ENCODE data around the gene PGBD4. TPM values are rescaled to one million over a fixed set of nuclear protein-coding genes. Genes with fewer than 3 reads are reported as not detected.
A peak's percentile ranks its signal among the peaks of the same experiment; 100 is the strongest.

Gene PGBD4
- total RNA-seq, result 1.3 TPM

DNA sequence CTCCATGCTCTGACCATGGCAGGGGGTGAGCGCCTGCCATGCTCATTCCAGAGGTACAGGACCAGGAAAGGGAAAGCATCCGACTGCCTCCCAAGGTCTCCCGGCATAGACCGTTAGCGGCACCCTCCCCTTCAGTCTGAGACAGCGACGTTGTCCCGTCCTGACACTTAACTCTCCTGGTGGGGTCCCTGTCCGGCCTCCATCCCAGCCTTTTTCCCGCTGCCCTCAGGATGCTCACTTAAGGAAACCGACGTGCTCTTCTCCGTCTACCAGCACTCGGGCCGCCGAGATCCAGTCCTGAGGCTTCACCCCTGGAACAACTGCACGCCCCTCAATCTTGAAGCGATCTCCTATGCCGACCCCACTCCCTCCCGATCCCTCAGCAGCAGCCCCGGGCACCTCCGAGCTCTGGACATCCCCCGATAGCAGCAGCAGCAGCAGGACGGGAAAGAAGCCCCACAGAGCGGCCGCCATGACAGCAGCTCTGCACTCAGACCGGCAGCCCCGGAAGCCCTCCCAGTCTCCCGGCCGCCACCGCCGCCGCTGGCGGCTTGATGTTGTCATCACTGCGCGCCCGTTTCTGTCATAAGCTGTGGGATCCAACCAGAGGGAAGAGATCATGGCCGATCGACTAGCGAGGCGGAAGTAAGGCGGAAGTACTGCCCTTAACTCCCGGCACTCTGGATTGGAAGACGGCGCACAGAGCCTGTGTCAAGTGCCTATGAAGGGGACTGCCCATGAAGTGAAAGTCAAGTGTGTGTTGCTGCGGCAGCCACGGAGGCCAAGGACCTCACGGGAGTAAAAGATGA, at the start of gene PGBD4, which contains the start of gene EMC7:
TSS of gene PGBD4 (plus strand) at position 718 of the 809 bp plus-strand sequence. CDS start 449 bp downstream, outside the sequence.
TSS of gene EMC7 (minus strand) at position 497 of the 809 bp plus-strand sequence. CDS start at position 474, 23 bp downstream.
- DNase-seq, result peak; percentile 99

DNA sequence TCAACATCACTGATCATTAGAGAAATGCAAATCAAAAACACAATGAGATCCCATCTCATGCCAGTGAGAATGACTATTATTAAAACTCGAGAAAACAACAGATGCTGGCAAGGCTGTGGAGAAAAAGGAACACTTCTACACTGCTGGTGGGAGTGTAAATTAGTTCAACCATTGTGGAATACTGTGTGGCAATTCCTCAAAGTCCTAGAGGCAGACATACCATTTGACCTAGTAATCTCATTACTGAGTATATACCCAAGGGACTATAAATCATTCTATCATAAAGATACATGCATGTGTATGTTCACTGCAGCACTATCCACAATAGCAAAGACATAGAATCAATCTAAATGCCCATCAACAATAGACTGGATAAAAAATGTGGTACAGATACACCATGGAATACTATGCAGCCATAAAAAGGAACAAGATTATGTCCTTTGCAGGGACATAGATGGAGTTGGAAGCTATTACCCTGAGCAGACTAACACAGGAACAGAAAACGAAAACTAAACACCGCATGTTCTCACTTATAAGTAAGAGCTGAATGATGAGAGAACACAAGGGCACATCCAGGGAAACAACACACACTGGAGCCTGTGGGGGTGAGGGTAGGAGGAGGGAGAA, 47.7 kb upstream of the PGBD4 start:
- no peak for DNase-seq

DNA sequence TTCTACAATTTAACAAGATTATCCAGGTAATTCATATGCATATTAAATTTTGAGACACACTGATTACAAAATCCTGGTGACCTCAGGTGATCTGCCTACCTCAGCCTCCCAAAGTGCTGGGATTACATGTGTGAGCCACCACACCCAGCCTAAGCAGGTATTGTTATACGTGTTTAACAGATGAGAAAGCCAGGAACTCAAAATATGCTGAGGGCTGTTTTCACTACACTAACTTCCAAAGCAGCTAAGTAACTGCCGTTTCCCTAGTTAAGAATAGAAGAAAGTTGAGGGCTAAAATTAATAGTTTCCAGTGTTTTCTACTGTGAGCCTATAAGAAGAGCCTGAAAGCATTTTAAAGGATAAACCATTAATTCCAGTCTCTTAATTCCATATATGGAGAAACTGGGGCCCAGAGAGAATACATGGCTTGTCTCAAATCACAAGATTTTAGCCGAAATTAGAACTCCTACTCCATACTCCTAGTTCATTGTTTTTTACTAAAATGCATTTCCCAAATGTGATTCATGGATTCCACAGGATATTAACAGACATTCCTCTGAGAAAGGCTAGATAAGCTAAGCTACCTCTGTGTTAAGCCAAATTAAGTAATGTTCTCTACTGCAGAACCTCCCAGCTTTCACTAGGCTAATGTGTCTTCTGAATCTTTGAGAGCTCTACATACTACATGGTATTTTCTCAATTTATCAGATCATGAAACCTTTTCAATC, 45.9 kb upstream of the PGBD4 start:
- no peak for DNase-seq

GRCh38 chr15:34056911-34057310, 45.0 kb upstream of the PGBD4 start:
- no peak for DNase-seq

GRCh38 chr15:34059476-34059875, 42.4 kb upstream of the PGBD4 start:
- DNase-seq, result no peak

DNA sequence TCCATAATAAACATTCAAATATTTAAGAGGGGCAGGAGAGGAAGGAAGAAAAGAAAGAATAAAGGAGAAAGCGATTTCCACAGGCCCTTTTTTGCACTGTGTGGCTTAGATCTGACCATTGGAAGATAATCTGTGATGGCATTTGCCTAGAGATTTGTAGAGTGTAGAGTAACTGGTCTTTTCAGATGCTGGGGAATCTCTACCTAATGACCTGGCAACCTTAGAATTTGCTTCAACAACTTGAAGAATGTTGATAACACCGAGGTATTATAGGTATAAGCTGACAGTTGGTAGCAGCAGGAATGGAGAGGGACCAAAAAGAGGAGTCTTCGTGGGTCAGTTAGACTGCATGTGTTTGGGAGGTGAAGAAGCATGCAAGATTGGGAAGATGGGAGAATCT, 41.9 kb upstream of the PGBD4 start:
- DNase-seq, result no peak

DNA sequence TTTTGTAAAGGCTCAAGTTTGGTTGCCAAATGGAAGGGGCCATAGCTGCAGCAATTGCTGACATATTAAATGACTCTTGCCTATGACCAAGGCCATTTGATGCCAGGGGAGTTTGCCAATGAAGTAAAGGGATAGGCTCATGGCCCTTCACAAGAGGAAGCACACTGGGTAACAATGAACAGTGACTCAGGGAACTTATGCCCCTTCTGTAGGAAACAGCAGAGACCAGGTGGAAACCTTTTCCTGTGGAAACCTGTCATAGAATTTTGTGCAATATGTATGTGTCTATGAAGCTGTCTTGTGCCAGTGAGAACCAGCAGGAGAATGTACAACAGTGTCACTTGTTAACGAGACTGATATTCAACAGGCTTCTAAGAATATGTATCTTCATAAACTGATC, 37.4 kb upstream of the PGBD4 start:
- no peak for DNase-seq

- no peak for DNase-seq
Observed at GRCh38 chr15:34065261-34065660, 36.6 kb upstream of the PGBD4 start.

DNA sequence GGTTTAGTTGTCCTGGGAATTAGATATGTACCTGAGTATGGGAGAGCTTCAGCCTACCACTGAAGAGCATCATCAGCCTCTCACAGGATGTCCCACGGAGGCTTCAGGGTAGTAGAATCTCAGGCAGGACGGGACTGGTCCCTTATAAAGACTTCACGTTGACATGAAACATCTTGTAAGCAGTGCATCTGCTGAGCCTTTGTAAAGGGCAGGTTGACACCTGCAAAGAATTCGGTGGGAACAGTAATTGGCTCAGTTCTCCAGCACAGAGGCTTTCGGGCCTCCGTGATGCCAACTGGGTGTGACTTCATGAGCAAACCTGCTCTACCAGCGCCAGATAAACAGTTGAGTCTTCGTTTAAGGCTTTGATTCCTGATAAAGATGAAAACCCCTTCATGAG, 35.9 kb upstream of the PGBD4 start:
- peak; percentile 55 for DNase-seq

- no peak for DNase-seq
Observed at GRCh38 chr15:34070003-34070402, 31.9 kb upstream of the PGBD4 start.

- no peak for DNase-seq
Observed at GRCh38 chr15:34076785-34077184, 25.1 kb upstream of the PGBD4 start.

DNA sequence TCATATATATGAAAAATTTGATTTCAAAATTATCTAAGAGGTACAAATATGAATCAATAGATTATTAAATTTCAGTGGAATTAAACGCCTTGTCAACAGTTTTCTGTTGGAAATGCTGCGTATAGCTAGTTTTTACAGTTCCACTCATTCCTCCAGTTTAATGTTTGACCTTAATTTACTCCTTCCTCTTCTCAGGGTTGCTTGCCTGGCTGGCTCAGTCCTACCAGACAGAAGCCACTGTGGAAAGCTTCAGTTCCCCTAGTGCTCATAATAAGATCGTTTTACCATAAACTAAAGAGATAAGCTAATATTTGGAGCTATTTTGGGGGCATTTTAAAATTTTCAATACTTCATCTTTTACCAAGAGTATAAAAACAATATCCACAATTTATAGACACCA, 23.0 kb upstream of the PGBD4 start:
- no peak for DNase-seq

- no peak for DNase-seq
Observed at GRCh38 chr15:34079904-34080303, 22.0 kb upstream of the PGBD4 start.

GRCh38 chr15:34084086-34084485, 17.8 kb upstream of the PGBD4 start:
- DNase-seq, result no peak

DNA sequence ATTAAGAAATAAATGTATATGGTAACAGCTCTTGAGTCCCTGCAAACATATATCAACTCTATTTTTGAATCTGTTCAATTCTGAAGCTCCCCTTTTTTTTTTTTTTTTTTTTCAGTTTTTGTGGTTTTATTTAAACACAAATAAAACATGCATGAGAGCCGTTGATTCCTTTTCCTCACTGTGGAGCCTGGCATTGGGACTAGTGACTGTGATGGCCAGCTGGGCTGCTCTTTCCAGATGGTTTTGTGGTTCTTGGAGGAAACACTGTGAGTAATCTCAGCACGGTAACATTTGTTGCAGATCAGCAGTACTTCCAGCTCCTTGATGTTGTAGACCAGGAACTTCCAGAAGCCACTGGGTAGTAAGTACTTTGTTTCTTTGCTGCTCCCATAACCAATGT, 16.1 kb upstream of the PGBD4 start:
- DNase-seq, result no peak

DNA sequence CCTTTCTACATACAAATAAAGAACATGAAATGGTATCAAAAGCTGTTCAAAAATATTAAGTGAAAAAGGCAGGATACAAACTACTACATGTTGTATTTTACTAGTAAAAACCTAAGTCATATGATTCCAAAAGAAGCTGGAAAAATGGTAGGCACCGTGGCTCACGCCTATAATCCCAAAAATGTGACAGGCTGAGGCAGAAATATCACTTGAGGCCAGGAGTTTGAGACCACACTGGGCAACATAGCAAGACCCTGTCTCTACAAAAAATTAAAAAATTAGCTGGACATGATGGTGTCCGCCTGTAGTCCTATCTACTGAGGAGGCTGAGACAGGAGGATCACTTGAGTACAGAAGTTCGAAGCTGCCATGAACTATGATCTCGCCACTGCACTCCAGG, 2.0 kb upstream of the PGBD4 start:
- no peak for DNase-seq

GRCh38 chr15:34102175-34102925, 467 bp downstream of the PGBD4 start:
- DNase-seq, result no peak

- no peak for DNase-seq
Observed at GRCh38 chr15:34106423-34106822, 4.5 kb downstream of the PGBD4 start.

DNA sequence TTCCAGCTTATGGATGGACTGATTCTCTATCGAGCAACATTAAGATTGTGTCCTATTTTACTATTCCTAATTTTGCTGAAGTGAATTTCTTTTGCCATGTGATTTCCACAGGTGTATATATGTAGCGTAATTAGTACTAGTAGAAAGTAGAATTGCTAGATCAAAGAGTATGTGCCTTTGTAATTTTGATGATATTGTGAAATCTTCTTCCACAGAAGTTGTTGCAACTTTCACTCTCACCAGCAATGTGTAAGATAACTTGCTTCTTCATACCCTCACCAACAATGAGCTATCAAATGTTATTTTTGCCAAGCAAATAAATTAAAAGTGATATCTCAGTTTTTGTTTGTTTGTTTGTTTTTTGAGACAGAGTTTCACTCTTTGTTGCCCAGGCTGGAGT, 5.4 kb downstream of the PGBD4 start:
- DNase-seq, result no peak

DNA sequence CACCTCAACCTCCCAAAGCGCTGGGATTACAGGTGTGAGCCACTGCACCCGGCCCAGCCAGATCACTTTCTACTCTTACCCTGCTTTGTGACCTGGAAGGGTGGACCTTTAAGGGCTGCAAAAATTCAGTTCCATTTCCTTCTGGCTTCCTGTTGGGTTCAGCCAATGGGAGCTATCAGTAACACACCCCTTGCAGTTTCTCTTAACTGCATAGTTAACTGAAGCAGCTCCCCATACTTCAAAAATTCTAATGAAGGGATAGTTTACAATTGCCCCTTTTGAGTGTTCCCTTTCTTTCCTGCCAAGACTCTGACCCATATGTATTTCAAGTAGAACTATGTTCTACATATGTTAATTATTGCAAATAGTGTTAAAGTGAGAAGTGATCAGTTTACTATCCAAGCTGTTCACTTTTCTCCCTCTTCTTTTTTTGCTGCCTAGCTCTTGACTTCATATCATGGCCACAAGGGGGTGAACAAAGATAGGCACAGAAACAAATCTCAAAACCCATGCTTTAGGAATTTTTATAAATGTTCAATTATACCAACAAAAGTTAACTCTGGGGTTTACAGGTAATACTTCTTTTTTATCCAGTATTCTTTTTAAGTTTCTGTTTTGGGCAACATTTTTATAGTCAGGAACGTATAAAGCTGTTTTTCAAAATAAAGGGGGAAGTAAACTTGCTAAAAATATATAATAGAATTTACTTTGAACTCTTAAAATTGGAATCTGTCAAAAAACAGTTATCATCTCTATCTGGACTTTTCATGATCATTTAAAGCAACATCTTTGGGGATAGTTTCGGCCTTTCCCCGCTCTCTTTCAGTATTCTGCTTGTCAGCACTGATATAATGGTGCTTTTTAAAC, 8.1 kb downstream of the PGBD4 start:
- peak; percentile 58 for DNase-seq

GRCh38 chr15:34111488-34111887, 9.6 kb downstream of the PGBD4 start:
- DNase-seq, result no peak
